NCI-H2107 (cell line): Measurements from ENCODE around the gene CWC15.
A peak's percentile ranks its signal among the peaks of the same experiment; 100 is the strongest.
"Not testable (repeated sequence)": the region's sequence is repeated elsewhere in the genome, so short reads cannot be mapped to it uniquely, and the experiment has no call there.

ENCODE experiments used
- DNase-seq: peaks from one replicate; lab custom pipeline; 2025; lab: John Stamatoyannopoulos, UW

Gene CWC15

DNA sequence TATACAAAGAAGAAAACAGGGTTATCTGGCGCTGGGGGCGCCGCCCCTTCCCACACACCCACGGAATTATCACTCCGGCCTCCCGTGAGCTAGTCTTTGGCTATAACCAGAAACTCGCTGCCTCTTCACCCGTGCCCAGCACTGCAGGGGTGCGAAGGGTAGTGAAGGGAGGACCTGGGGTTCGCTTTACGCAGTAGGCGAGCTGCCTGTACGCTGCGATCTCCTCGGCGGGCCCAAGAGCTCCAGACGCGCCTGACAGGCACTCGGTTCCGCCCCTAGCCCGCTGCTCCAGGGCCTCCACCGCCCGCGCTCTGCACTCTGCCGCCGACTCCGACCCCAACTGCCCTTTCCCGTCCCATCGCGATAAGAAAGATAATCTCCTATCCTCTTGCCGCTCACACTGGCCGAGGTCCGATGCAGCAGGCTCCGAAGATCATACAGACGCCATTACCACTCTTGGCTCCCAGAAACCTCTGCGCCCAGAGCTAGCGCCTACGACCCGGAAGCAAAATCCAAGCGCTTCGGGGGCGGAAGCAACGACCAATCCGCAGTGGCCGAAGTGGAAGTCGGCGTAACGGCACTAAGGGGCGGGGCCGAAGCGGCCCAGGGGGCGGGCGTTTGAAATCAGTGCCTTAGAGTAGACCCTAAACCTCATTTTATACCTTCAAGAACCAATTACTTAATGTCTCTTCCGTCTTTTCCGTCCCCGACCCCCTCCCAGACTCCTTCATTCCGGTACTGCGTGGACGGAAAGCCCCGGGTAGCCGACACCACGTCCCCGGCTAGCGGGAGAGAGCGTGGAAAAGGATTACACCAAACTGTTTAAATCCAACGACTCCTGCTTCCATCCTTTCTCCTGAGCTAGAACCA, at the start of gene CWC15, which contains the start of gene KDM4D:
CWC15 (minus strand) TSS at position 458 of the 870 bp plus-strand sequence. CDS start 1,371 bp downstream, outside the sequence.
KDM4D (plus strand) TSS at position 611 of the 870 bp plus-strand sequence. CDS start 23,664 bp downstream, outside the sequence.
- DNase-seq, result peak; percentile 68

DNA sequence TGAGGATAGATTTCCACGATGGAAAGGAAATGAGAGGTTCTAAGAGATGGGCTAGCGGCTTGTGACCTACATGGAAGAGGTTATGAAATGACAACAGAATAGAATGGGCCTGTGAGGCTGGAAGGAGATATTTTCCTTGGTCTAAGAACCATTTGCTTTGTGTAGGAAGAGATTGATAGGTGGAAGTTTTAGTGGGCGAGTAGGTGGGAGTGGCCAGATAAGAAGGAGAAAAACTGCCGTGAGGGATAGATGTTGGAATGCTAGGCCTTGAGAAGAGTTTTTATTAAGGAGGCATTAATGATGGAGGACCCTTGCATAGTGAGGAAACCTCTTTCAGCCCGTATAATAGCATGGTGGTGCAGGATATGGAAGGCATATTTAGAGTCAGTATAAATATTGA, 48.1 kb upstream of the CWC15 start:
- DNase-seq, result not testable (repeated sequence)

DNA sequence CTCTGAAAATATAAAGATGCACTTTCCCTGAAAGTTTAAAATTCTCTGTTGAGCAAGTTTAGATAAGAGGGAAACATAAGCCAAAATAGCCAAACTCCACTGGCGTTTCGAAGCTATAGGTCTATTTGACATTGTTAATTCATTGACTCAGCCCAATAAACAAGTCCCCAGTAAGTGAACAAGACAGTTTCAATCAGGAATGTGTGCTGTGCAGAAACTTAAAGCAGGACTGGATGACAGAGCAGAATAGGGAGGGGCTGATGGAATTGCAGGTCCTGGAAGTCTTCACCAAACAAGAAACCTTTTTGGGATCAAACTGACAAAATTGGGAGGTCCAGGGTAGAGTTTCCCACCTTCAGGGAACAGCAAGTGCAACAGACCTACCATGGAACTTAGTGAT, 42.8 kb upstream of the CWC15 start:
- no peak for DNase-seq

DNA sequence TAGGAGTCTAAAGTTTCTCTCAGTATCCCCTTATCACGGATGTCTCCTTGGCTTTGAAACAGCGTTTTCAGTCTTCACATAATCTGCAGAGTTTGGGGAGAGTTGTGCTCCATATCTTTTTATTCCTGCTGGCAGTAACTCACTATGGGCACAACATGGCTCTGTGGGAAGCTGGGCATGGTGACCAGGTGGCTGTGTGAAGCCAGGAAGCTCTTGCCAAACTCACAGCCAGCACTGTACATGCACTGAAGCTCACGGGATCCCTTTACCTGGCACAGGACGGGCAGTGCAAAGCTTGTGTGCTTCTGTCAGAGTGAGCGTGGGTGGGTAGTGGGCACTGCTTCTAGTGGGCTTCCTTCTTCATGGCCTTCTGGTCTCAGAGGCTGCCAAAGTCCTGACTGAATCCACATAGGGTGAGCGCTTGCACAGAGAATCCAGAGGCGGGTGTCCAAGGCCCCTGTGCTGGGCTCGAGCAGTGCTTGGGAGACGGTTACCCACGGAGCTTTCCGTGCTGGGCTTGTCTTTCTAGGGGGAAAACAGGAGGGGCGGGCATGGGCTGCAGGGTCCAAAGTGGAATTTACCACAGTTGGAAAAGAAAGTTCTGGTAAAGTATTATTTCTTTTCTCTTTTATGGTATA, 40.9 kb upstream of the CWC15 start:
- no peak for DNase-seq

DNA sequence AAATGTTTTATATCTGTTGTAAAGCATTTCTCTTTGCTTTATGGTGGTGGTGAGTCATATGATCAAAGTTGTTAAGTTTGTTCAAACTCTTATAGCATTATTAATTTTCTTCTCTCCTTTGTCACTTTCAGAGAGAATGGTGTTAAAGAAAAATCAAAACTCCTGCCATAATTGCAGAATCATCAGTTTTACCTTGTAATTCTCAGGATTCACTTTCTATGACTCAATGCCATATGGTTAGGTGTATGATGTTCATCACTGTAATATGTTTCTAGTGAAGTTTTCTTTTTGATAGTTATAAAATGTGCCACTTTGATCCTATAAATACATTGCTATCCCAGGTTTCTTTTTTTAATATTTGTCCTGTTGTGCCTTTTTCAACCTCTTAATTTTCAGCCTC, 38.0 kb upstream of the CWC15 start:
- DNase-seq, result no peak

DNA sequence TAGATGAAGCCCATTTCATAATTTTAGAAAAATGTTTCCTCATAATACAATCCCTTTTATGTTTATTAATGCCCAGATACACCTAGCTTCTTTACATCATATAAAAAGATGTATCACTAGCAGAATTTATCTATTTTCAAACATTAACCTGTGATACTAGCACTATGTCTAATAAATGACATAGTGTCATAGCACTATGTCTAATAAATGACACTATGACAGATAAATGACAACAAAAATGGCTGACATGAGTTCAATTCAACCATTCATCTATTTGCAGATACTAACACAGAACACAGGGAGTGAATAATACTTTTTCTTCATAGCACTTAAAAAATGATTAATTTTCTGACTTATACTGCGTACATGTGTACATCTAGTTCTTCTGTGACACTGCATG, 32.3 kb upstream of the CWC15 start:
- no peak for DNase-seq

DNA sequence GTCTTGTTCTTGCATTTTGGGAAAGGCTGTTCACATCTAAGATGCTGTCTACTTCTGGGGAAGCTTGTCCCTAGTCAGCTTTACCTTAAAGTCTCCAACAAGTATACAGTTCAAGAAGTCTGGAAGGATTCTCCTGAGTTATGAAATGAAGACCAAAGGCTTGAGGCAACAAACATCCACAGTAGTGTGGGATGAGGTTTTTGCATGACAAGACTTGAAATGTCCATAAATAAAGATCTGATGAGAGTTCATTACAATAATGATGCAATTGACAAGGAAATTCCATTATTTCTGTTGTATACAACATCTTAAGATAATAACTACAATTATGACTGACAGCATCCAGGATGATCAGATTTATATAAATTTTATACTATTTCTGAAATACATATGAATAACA, 30.4 kb upstream of the CWC15 start:
- no peak for DNase-seq

DNA sequence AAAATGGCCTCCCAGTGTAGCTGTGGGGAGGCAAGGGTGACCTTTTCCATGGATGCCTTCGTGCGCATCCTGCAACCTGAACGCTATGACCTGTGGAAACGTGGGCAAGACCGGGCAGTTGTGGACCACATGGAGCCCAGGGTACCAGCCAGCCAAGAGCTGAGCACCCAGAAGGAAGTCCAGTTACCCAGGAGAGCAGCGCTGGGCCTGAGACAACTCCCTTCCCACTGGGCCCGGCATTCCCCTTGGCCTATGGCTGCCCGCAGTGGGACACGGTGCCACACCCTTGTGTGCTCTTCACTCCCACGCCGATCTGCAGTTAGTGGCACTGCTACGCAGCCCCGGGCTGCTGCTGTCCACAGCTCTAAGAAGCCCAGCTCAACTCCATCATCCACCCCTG, 24.9 kb upstream of the CWC15 start:
- no peak for DNase-seq

DNA sequence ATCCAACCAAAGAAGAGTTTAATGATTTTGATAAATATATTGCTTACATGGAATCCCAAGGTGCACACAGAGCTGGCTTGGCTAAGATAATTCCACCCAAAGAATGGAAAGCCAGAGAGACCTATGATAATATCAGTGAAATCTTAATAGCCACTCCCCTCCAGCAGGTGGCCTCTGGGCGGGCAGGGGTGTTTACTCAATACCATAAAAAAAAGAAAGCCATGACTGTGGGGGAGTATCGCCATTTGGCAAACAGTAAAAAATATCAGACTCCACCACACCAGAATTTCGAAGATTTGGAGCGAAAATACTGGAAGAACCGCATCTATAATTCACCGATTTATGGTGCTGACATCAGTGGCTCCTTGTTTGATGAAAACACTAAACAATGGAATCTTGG, 24.1 kb upstream of the CWC15 start:
- DNase-seq, result no peak

DNA sequence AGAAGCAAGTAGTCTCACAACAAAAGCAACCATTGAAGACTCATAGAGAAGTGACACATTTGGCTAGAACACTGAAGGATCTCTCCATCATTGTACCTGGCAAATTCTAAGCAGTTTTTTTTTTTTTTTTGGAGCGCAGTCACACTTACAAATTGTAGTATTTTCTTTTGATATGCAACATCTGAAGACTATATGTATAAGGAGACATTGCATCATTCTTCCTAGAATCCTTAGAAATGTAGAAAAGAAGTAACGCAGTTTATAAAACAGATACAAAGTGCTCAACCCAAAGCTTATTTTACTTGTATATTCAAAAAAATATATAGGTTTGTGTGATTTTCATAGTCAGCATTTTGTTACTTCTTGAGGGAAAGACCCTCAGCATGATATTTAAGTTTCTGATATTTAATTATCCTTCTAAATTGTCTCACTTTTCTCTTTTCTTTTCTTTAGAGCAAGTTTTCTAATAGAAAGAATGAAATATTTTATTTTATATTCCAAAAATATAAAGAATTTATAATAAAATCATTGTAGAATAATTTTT, 20.1 kb upstream of the CWC15 start:
- DNase-seq, result no peak

DNA sequence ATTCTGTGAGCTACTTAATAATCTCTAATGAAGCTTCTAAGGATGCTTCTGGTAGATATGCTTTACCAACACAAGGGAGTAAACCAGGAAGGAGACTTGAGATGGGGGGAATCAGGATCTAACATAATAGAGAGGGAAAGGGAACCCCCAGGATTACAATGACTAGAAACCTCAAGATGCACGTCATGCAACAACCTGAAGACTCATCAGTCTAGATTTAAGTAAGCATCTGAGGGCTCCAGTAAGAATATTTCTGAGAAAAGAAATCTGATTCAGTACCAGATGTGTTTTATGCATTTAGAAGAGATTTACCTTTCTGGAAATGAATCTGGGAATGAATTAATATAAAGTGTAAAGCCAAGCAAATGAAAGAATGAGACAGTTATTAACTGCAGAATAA, 15.4 kb upstream of the CWC15 start:
- DNase-seq, result no peak

DNA sequence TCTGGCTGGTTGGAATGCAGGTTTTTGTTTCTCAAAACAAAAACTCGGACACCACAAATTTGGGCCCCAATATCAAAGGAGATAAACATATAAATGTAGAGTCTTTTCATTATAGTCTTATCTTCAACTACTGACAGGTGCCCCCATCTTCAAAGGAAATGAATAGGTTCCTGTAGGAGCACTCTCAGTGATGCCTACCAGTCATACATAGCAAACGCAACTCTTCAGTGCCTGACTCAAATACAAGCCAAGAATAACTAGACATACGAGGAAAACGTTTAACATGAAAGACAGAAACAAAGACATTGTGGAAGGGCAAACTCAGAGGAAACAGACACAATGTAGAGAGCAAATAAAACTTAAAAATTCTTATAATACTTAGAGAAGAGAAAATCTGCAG, 14.0 kb upstream of the CWC15 start:
- DNase-seq, result no peak

DNA sequence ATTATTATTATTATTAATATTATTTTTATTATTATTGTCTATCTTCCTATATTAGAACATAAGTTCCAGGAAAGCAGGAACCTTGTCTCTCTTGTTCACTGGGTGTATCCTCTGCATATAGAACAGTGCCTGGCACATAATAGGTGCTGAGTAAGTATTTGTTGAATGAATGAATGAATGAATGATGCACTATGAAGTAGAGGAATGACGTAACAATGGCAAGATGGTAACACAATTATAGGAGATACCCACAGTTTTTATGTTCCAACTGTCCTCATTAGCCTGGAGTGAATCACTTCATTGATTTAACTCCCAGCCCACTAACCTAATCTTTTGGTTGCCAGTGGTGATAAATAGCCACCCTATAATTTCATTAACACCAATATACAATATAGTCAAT, 2.2 kb upstream of the CWC15 start:
- DNase-seq, result no peak

DNA sequence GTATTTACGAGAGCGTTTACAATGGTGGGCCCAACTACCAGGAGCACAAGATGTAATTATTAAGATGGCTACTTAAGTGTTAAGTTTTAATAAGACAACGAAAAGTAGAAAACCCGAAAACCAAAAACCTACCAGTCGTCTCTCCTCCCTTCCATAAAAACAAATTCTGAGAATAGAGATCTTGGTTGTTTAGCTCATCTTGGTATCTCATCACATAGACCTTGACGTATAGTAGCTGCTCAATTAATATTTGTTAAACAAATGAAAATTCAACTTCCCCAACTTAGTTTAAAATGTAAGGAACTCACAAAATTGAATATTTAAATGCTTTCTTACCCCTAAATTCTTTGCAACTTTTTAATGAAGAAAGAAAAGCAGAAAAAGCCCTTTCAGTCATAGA, 822 bp upstream of the CWC15 start:
- DNase-seq, result no peak

DNA sequence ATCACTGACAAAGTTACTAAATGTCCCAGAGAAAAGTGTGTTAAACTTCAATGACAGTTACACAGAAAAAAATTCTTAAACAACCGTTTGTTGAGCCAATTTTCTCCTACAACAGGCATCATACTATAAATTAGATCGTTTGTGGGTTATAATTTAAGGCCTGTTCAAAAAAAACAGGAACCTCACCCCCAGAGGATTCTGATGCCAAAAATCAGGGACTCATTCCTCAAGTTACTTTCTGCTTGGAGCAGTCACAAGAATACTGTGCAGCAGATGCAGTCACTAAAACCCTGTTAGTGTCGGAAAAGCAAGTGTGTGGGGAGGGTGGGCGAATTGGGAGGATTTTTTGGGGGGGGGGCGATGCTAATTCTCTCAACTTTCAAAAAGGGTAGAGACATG, 657 bp downstream of the CWC15 start:
- no peak for DNase-seq

DNA sequence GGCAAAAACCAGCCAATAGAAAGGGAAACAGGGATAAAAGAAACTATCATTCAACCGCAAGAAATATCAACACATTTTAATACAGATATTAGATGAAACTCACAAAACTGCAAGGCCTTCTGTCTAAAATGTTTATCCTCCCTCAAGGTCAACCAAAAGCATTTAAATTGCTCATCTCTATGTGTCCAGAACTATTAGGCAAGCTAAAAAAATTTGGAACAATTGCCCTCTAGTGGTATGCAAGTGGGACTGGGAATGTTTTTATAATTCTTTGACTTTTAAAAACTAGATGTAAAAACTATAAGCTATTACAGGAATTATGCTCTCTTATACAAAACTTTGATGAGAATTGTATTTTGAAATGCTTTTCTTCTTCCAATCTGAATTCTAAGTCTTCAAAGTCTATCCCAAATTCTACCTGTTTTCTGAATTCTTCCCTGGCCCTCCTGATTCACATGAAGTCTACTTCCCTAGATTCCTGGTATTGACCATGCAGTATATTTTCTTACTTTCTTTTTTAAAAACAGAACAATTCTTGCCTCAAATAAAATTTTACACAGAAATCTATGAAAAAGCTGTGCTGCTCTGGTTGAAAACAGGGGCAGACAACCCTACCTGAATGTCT, 4.9 kb downstream of the CWC15 start:
- DNase-seq, result no peak

DNA sequence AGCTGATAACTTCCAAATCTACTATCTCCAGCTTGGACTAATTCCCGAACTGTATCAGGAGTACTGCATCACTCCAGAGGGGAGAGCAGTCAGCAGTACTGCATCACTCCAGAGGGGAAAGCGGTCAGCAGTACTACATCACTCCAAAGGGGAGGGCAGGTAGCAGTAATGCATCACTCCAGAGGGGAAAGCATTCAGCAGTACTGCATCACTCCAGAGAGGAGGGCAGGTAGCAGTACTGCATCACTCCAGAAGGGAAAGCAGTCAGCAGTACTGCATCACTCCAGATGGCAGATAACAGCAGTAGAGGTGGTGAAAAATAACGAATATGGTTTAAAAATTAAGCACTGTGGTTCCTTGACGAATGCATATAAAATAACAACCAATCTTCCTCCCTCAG, 8.4 kb downstream of the CWC15 start:
- no peak for DNase-seq

DNA sequence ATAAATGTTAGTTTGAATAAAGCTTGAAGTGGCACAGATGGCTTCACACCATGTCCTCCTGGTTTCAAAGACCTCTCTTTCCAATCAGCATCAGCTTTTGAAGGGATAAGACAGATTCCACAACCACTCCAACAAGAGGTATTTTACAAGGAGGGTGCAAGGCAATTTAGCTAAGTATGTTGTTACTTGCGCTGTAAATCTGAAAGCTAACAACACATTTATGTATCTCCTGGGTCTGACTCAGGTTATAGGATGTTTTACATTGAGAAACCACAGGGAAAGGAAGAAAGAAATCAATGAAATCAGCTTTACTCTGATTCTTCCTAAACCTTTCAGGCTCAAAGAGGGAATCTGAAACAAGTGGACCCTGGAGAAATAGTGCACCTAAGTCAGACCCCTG, 12.1 kb downstream of the CWC15 start:
- no peak for DNase-seq

DNA sequence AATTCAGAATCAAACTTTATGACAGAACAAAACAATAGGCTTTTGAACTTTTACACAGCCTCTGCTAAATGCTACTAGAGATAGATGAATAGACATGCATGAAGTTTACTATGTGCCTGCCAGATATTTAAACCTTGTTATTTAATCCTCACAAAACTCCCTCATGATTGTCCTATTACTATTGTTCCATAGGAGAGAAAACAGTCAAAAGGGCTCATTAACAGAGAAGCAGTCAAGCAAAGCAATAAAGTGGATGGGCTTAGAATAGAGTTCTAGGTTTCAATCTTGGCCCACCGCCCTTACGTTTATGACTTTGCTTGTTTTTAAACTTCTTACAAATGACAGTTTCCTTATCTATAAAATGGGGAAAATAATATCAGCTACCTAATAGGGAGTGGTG, 12.9 kb downstream of the CWC15 start:
- DNase-seq, result no peak

DNA sequence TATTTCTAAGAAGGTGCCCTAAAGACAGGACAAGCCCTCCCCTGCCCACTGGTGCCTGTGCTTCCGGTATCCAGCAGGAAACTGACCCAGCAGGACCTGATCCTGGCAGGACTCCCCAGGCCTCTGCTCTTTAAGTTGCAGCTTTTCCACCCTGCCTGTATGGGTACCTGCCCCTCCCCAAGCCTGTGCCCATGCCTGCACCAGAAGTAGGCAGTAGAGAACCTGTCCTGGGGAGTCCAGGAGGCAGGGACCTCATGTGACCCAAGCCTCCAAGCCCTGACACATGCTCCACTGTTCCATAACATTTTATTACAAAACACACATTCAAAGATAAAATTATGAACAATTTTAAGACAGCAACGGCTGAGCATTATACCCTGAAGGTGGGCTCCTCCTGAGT, 14.2 kb downstream of the CWC15 start:
- no peak for DNase-seq

DNA sequence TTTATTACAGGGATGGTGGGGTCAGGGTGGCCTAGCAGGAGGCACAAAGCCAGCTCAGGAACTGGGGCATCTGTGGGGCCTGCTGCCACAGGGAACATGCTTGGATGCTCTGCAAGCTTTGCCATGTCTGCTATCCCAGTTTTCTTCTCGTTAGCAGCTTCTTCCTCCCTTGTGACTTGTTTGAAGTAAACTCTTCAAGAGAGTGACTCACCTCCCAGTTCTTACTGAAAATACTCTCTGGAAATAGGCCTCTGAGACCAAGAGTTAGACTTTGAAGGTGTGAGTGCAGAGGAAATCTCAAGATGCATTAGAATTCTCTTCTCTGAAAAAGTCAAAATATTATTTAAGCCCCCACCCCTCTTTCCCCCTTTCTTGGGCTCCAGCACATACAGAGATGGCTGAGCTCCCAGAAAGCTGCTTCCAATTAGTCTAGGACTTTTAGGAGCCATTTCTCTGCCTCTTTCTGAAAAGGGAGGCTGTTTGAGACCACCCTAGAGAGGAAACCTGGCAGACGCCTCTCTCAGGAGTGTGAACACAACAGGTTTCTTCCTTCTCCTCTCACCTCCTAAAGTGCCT, 15.1 kb downstream of the CWC15 start:
- no peak for DNase-seq

DNA sequence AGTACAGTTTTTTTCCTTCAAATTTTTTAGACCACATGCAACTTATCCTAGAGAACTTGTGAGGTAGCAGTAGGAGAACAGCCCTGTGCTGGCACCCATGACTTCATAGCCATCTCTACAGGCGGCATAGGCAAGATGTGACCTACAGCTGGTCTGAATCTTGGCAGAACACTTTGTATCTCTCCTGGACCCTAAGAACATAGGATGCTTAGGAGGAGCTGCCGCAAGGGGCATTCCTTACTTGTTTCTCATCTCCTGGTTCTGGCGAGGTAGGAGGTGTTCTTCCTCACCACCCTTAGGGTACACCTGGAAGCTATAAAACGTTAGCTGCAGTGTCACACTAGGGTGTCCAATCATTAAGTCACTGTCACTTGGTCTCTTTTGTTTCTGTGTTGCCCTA, 16.4 kb downstream of the CWC15 start:
- DNase-seq, result no peak
